Measurements from ENCODE around the gene C11orf68. TPM values are rescaled to one million over a fixed set of nuclear protein-coding genes. Genes with fewer than 3 reads are reported as not detected.

The C11orf68 gene
- total and polyA plus RNA-seq, 9 of the 15 experiments (the other 6 are each of a cell fraction or from before 2014, with no cell fraction given) = 3.6 to 35.9 (median 12.8) TPM

GRCh38 chr11:65890324-65891218 is 28.3 kb downstream of the C11orf68 start, which contains the start of gene CCDC85B (continued):
- TF ChIP-seq GABPA (tag; conservative IDR thresholded peaks at IDR 0.05; ENCODE audit: low read depth) = no peak; the same call in 1 of the 2 replicates
- no peak for TF ChIP-seq RFX5 (IDR thresholded peaks at IDR 0.05; ENCODE audit: low read depth, low read length)
- TF ChIP-seq HNRNPL (IDR thresholded peaks at IDR 0.05; ENCODE audit: low read depth, low read length) = peak; percentile 89
- TF ChIP-seq KDM2B (CRISPR knock-in tag; IDR thresholded peaks at IDR 0.05) = peak; percentile 5; the same call in 1 of the 2 replicates
- no peak for TF ChIP-seq NFYB (IDR thresholded peaks at IDR 0.05; ENCODE audit: extremely low read depth, insufficient read length)
- peak; percentile 68 for TF ChIP-seq CREB1 (IDR thresholded peaks at IDR 0.05)
- TF ChIP-seq CREB1 (CRISPR knock-in tag; IDR thresholded peaks at IDR 0.05) = no peak; the same call in 1 of the 2 replicates
- peak; percentile 57; the same call in 1 of the 2 replicates for TF ChIP-seq ZNF586 (CRISPR knock-in tag; conservative IDR thresholded peaks at IDR 0.05)
- TF ChIP-seq CXXC5 (CRISPR knock-in tag; IDR thresholded peaks at IDR 0.05) = peak; percentile 94
- no peak for TF ChIP-seq GATAD2A (IDR thresholded peaks at IDR 0.05)
- TF ChIP-seq ZNF780A (CRISPR knock-in tag; IDR thresholded peaks at IDR 0.05) = no peak
- TF ChIP-seq RBM34 (IDR thresholded peaks at IDR 0.05; ENCODE audit: borderline replicate concordance, insufficient read depth, low read length) = no peak
- TF ChIP-seq SIRT6 (IDR thresholded peaks at IDR 0.05; ENCODE audit: low read depth, low read length) = no peak
- peak; percentile 78 for TF ChIP-seq VEZF1 (CRISPR knock-in tag; IDR thresholded peaks at IDR 0.05)
- no peak for TF ChIP-seq SMC3 (conservative IDR thresholded peaks at IDR 0.05; ENCODE audit: insufficient read depth, low read depth, low read length)
- no peak for TF ChIP-seq NFXL1 (CRISPR knock-in tag; IDR thresholded peaks at IDR 0.05)
- TF ChIP-seq, protein P1, sequence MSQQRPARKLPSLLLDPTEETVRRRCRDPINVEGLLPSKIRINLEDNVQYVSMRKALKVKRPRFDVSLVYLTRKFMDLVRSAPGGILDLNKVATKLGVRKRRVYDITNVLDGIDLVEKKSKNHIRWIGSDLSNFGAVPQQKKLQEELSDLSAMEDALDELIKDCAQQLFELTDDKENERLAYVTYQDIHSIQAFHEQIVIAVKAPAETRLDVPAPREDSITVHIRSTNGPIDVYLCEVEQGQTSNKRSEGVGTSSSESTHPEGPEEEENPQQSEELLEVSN (IDR thresholded peaks at IDR 0.05; ENCODE audit: borderline replicate concordance in 1 of 2, extremely low read depth in 1 of 2, insufficient read depth in 1 of 2, insufficient read length in 1 of 2, low read depth in 1 of 2, low read length in 1 of 2, poor library complexity in 1 of 2, severe bottlenecking in 1 of 2) = peak; percentile 80 to 98
- TF ChIP-seq ZNF707 (CRISPR knock-in tag; conservative IDR thresholded peaks at IDR 0.05) = no peak
- no peak for TF ChIP-seq EZH2 (IDR thresholded peaks at IDR 0.05; ENCODE audit: borderline replicate concordance, low read depth, low read length)
- TF ChIP-seq ILK (tag; IDR thresholded peaks at IDR 0.05; ENCODE audit: borderline replicate concordance, low read depth) = no peak
- TF ChIP-seq PHB2 (IDR thresholded peaks at IDR 0.05; ENCODE audit: low read depth) = no peak
- TF ChIP-seq ZSCAN32 (CRISPR knock-in tag; IDR thresholded peaks at IDR 0.05) = no peak
- TF ChIP-seq ZNF655 (CRISPR knock-in tag; IDR thresholded peaks at IDR 0.05) = no peak
- peak; percentile 22 for TF ChIP-seq SRSF7 (optimal IDR thresholded peaks at IDR 0.05; ENCODE audit: low read depth, low read length)
- TF ChIP-seq FOXK2 (conservative IDR thresholded peaks at IDR 0.05 in 1 of 2, IDR thresholded peaks at IDR 0.05 in 1 of 2; ENCODE audit: low read depth in 2 of 2) = no peak
